Body of pancreas (tissue), 4 donors: ENCODE measurements around the gene TWSG1. TPM values are rescaled to one million over a fixed set of nuclear protein-coding genes. Genes with fewer than 3 reads are reported as not detected.
"Not testable (repeated sequence)": the region's sequence is repeated elsewhere in the genome, so short reads cannot be mapped to it uniquely, and the experiment has no call there.

ENCODE experiments used
- ATAC-seq: fragments of 150-250 bp; one replicate; pipeline ENCODE4 v1.9.1; 2016
- DNase-seq, 4 donors: peaks; one replicate each; pipeline ENCODE4 v3.0.0-alpha.2; 2019
- H3K27ac ChIP-seq, 4 donors: fragments of 200-600 bp; sonication (generic); 1 replicate in 3 of 4; 2 replicates in 1 of 4; pipeline versions ENCODE4 v1.5.1 to v1.6.1; 2016 to 2019; ENCODE audit warnings: mild to moderate bottlenecking in 1 of 4, mixed read lengths in 1 of 4, moderate library complexity in 1 of 4
- H3K27me3 ChIP-seq, 2 donors: fragments of 200-600 bp; sonication (generic); one replicate each; pipeline ENCODE4 v1.6.0; 2016; ENCODE audit warnings: mild to moderate bottlenecking in 1 of 2
- H3K36me3 ChIP-seq, 2 donors: fragments of 200-600 bp; sonication (generic); replicated peaks in 1 of 2; 2 replicates each; pipeline ENCODE4 v1.5.1; 2016; ENCODE audit warnings: low read depth in 2 of 2; ENCODE audit not compliant: insufficient read depth in 1 of 2
- H3K4me1 ChIP-seq: fragments of 200-600 bp; sonication (generic); one replicate; pipeline ENCODE4 v1.6.0; 2016
- H3K4me3 ChIP-seq, 2 donors: fragments of 200-600 bp; sonication (generic); 1 replicate in 1 of 2; 2 replicates in 1 of 2; pipeline ENCODE4 v1.5.1; 2016 to 2019
- H3K9me3 ChIP-seq, 3 donors: fragments of 200-600 bp; sonication (generic); 1 replicate in 2 of 3; 2 replicates in 1 of 3; pipeline ENCODE4 v1.5.1; 2016
- CTCF ChIP-seq, 7 experiments: fragments of 450-650 bp in 4 of 7; fragments of 200-600 bp in 3 of 7; sonication (generic) in 3 of 7; IDR thresholded peaks; one replicate each; pipeline ENCODE4 v1.5.1; 2016 to 2019; ENCODE audit warnings: antibody characterized with exemption in 7 of 7
- POLR2A ChIP-seq, 3 donors: fragments of 450-650 bp; IDR thresholded peaks; one replicate each; pipeline ENCODE4 v1.6.1; 2016; ENCODE audit warnings: antibody characterized with exemption in 3 of 3, mild to moderate bottlenecking in 2 of 3
- WGBS, 2 donors: methylation state at CpG; one replicate each; pipeline ENCODE4 v1.1.5; 2017; 5-methylcytosine and 5-hydroxymethylcytosine counted together
- intact Hi-C: fragments of 100-400 bp; cut with DNase I; formaldehyde crosslinking; loops from one replicate; pipeline ENCODE4 v1.15.1; 2023
- total RNA-seq, 2 donors: library from RNA; depleted of rRNA; stranded (reverse); fragments of >200 nt; gene quantifications; one replicate each; pipeline ENCODE4 v1.1.0, GENCODE V29; 2016

TWSG1 gene
- total RNA-seq, 2 donors from 2014 or later, result 9.2 to 11.4 TPM

GRCh38 chr18:9426753-9427152 is 92.2 kb downstream of the TWSG1 start:
- WGBS, 2 donors, result 66 to 87% methylated on average over 7 of the region's 7 CpGs
- H3K36me3 ChIP-seq, result no peaks in the 10 kb centered on the region
- no peaks in the 10 kb centered on the region for H3K27me3 ChIP-seq
- no peaks in the 10 kb centered on the region for H3K9me3 ChIP-seq
- no peak overlapping the region for H3K27ac ChIP-seq
- intact Hi-C loops, result no loop called here
- DNase-seq (no peak), ATAC-seq (no peak)
- TF ChIP-seq POLR2A (IDR thresholded peaks at IDR 0.05), result no peak
- no peak for TF ChIP-seq CTCF (IDR thresholded peaks at IDR 0.05)
- no peaks in the 10 kb centered on the region for H3K4me1 ChIP-seq
- no peak overlapping the region for H3K4me3 ChIP-seq

- no peaks in the 10 kb centered on the region for H3K27me3 ChIP-seq
- no peaks in the 10 kb centered on the region for H3K9me3 ChIP-seq
- ATAC-seq (no peak), DNase-seq (no peak)
- no peaks in the 10 kb centered on the region for H3K36me3 ChIP-seq
- no peak overlapping the region for H3K4me3 ChIP-seq
- WGBS, 2 donors, result 85 to 86% methylated on average over 11 of the region's 11 CpGs
- TF ChIP-seq POLR2A (IDR thresholded peaks at IDR 0.05) (no peak), CTCF (IDR thresholded peaks at IDR 0.05) (no peak)
- H3K27ac ChIP-seq, result no peak overlapping the region
- intact Hi-C loops, result no loop called here
- no peaks in the 10 kb centered on the region for H3K4me1 ChIP-seq
Observed at GRCh38 chr18:9428301-9428706, 93.7 kb downstream of the TWSG1 start.

GRCh38 chr18:9428862-9429661 is 94.5 kb downstream of the TWSG1 start:
- Histone ChIP-seq H3K27ac (no peak overlapping the region), H3K27me3 (no peaks in the 10 kb centered on the region), H3K4me1 (no peaks in the 10 kb centered on the region), H3K9me3 (no peaks in the 10 kb centered on the region), H3K4me3 (no peak overlapping the region), H3K36me3 (no peaks in the 10 kb centered on the region)
- WGBS, 2 donors, result 87% methylated on average over 6 of the region's 6 CpGs
- ATAC-seq, result no peak
- TF ChIP-seq CTCF (IDR thresholded peaks at IDR 0.05), result no peak
- no peak for DNase-seq
- intact Hi-C loops, result no loop called here

GRCh38 chr18:9429662-9429993 is 95.1 kb downstream of the TWSG1 start:
- TF ChIP-seq CTCF (IDR thresholded peaks at IDR 0.05) (no peak), POLR2A (IDR thresholded peaks at IDR 0.05) (no peak)
- no peaks in the 10 kb centered on the region for H3K9me3 ChIP-seq
- no peaks in the 10 kb centered on the region for H3K27me3 ChIP-seq
- no peaks in the 10 kb centered on the region for H3K4me1 ChIP-seq
- H3K4me3 ChIP-seq, result no peak overlapping the region
- DNase-seq (no peak), ATAC-seq (no peak)
- 36 to 42% methylated on average over 3 of the region's 3 CpGs for WGBS, 2 donors
- no peak overlapping the region for H3K27ac ChIP-seq
- intact Hi-C loops, result no loop called here
- H3K36me3 ChIP-seq, result no peaks in the 10 kb centered on the region

GRCh38 chr18:9430315-9430714 is 95.7 kb downstream of the TWSG1 start:
- H3K27ac ChIP-seq, H3K9me3 ChIP-seq, ATAC-seq, DNase-seq, H3K36me3 ChIP-seq, H3K4me1 ChIP-seq, H3K4me3 ChIP-seq, intact Hi-C loops, H3K27me3 ChIP-seq: not testable (repeated sequence)
- WGBS, 2 donors, result 91 to 95% methylated on average over 18 to 22 of the region's 22 CpGs
